Keratinocyte (primary cell): ENCODE measurements around the gene ATG9A. TPM values are rescaled to one million over a fixed set of nuclear protein-coding genes. Genes with fewer than 3 reads are reported as not detected.

Experiments
- DNase-seq: peaks from one replicate; pipeline ENCODE4 v3.0.0-alpha.2; 2011; ENCODE audit warnings: low read depth, missing footprints, low spot score
- FAIRE-seq: peaks from 2 replicates; lab custom pipeline; 2011; peaks lifted over from hg19 to GRCh38; lab: Jason Lieb, UNC
- H2AFZ ChIP-seq: 2 replicates; pipeline ENCODE4 v1.6.0; 2012; ENCODE audit warnings: low read length, control low read depth, inconsistent platforms; ENCODE audit not compliant: control insufficient read depth
- H3K27ac ChIP-seq: 2 replicates; pipeline ENCODE4 v1.5.1; 2011; ENCODE audit warnings: low read length; ENCODE audit not compliant: control insufficient read depth, insufficient read depth
- H3K27me3 ChIP-seq: 3 replicates; pipeline ENCODE4 v1.6.0; 2011; ENCODE audit warnings: low read length; ENCODE audit not compliant: control insufficient read depth, insufficient read depth; ENCODE audit errors: extremely low read depth
- H3K36me3 ChIP-seq, 2 experiments: 2 replicates in 1 of 2; 3 replicates in 1 of 2; pipeline ENCODE4 v1.5.1; 2011; ENCODE audit warnings: low read length in 2 of 2, mild to moderate bottlenecking in 1 of 2; ENCODE audit not compliant: control insufficient read depth in 2 of 2, insufficient read depth in 2 of 2; ENCODE audit errors: extremely low read depth in 1 of 2
- H3K4me1 ChIP-seq: 3 replicates; pipeline ENCODE4 v1.5.1; 2011; ENCODE audit warnings: low read length; ENCODE audit not compliant: control insufficient read depth, insufficient read depth; ENCODE audit errors: extremely low read depth
- H3K4me2 ChIP-seq: 3 replicates; pipeline ENCODE4 v1.6.0; 2011; ENCODE audit warnings: low read depth, low read length; ENCODE audit not compliant: control insufficient read depth, insufficient read depth; ENCODE audit errors: extremely low read depth
- H3K4me3 ChIP-seq, 3 experiments: fragments of 200-600 bp in 1 of 3; sonication (generic) in 1 of 3; 2 replicates in 2 of 3; 3 replicates in 1 of 3; pipeline ENCODE4 v1.5.1; 2011 to 2016; ENCODE audit warnings: low read length in 3 of 3, mild to moderate bottlenecking in 3 of 3, control low read depth in 2 of 3, inconsistent platforms in 1 of 3, low read depth in 1 of 3, mixed read lengths in 1 of 3, mixed run types in 1 of 3, moderate library complexity in 1 of 3; ENCODE audit not compliant: control insufficient read depth in 2 of 3, insufficient read depth in 2 of 3; ENCODE audit errors: extremely low read depth in 1 of 3
- H3K79me2 ChIP-seq: 2 replicates; pipeline ENCODE4 v1.6.0; 2012; ENCODE audit warnings: low read length; ENCODE audit not compliant: control insufficient read depth, insufficient read depth
- H3K9ac ChIP-seq: 3 replicates; pipeline ENCODE4 v1.6.0; 2011; ENCODE audit warnings: low read length; ENCODE audit not compliant: control insufficient read depth, insufficient read depth; ENCODE audit errors: extremely low read depth
- H3K9me1 ChIP-seq: 3 replicates; pipeline ENCODE4 v1.6.0; 2011; ENCODE audit warnings: low read length; ENCODE audit not compliant: control insufficient read depth, insufficient read depth; ENCODE audit errors: extremely low read depth
- H3K9me3 ChIP-seq: 2 replicates; pipeline ENCODE4 v1.5.1; 2012; ENCODE audit warnings: low read depth, low read length; ENCODE audit not compliant: control insufficient read depth
- H4K20me1 ChIP-seq: 3 replicates; pipeline ENCODE4 v1.6.0; 2011; ENCODE audit warnings: low read length; ENCODE audit not compliant: control insufficient read depth, insufficient read depth; ENCODE audit errors: extremely low read depth
- EZH2 ChIP-seq: IDR thresholded peaks from one replicate; pipeline ENCODE4 v1.6.1; 2012; ENCODE audit warnings: inconsistent platforms, mild to moderate bottlenecking, low read length, moderate library complexity
- dilution Hi-C: fragments of 300-500 bp; cut with MboI; formaldehyde crosslinking; loops from one replicate; pipeline ENCODE4 v1.7.0; 2020; ENCODE audit warnings: low sequenced_read_pairs; ENCODE audit not compliant: extremely low pct_ligation_motif_present
- polyA plus RNA-seq, 5 experiments: library from polyadenylated mRNA; depleted of rRNA in 3 of 5; stranded (reverse) in 3 of 5; stranded (forward) in 1 of 5; unstranded in 1 of 5; fragments of >200 nt; gene quantifications; 1 replicate in 1 of 5; 2 replicates in 3 of 5; 3 replicates in 1 of 5; pipeline versions ENCODE4 v1.2.1 to v1.2.3, GENCODE V29; 2011 to 2012; ENCODE audit warnings: missing spikeins in 2 of 5, low read depth in 1 of 5, low replicate concordance in 1 of 5
- TF ChIP-seq, protein P1 (sequence below), 3 experiments: IDR thresholded peaks in 1 of 3; conservative IDR thresholded peaks in 1 of 3; optimal IDR thresholded peaks in 1 of 3; 2 replicates in 2 of 3; 3 replicates in 1 of 3; pipeline versions ENCODE3 to v1.5.1; 2011; ENCODE audit warnings: low read length in 3 of 3, mild to moderate bottlenecking in 3 of 3, moderate library complexity in 2 of 3, control low read depth in 1 of 3, inconsistent platforms in 1 of 3; ENCODE audit not compliant: insufficient read depth in 2 of 3; ENCODE audit errors: extremely low read depth in 1 of 3

Gene ATG9A
- polyA plus RNA-seq, 1 donor (not counting 4 experiments of a cell fraction or from before 2014, with no cell fraction given), result 58.8 TPM

GRCh38 chr2:219199470-219200211 lies 29.8 kb downstream of the ATG9A start:
- no peak overlapping the region for H3K27ac ChIP-seq
- H4K20me1 ChIP-seq, result no peaks in the 10 kb centered on the region
- H3K4me3 ChIP-seq, result no peak overlapping the region
- H2AFZ ChIP-seq, result no peak overlapping the region
- TF ChIP-seq EZH2, result no peak
- TF ChIP-seq, protein P1, sequence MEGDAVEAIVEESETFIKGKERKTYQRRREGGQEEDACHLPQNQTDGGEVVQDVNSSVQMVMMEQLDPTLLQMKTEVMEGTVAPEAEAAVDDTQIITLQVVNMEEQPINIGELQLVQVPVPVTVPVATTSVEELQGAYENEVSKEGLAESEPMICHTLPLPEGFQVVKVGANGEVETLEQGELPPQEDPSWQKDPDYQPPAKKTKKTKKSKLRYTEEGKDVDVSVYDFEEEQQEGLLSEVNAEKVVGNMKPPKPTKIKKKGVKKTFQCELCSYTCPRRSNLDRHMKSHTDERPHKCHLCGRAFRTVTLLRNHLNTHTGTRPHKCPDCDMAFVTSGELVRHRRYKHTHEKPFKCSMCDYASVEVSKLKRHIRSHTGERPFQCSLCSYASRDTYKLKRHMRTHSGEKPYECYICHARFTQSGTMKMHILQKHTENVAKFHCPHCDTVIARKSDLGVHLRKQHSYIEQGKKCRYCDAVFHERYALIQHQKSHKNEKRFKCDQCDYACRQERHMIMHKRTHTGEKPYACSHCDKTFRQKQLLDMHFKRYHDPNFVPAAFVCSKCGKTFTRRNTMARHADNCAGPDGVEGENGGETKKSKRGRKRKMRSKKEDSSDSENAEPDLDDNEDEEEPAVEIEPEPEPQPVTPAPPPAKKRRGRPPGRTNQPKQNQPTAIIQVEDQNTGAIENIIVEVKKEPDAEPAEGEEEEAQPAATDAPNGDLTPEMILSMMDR (optimal IDR thresholded peaks at IDR 0.05 in 1 of 3, IDR thresholded peaks at IDR 0.05 in 1 of 3, conservative IDR thresholded peaks at IDR 0.05 in 1 of 3; ENCODE audit: extremely low read depth in 1 of 3, insufficient read depth in 2 of 3, low read length in 3 of 3), result no peak
- H3K4me1 ChIP-seq, result no peaks in the 10 kb centered on the region
- H3K4me2 ChIP-seq, result no peak overlapping the region
- no peaks in the 10 kb centered on the region for H3K9me3 ChIP-seq
- dilution Hi-C loops, result no loop called here
- H3K79me2 ChIP-seq, result no peaks in the 10 kb centered on the region
- no peak overlapping the region for H3K9ac ChIP-seq
- no peaks in the 10 kb centered on the region for H3K9me1 ChIP-seq
- no peaks in the 10 kb centered on the region for H3K27me3 ChIP-seq
- DNase-seq, result no peak
- no peak for FAIRE-seq
- H3K36me3 ChIP-seq, result no peaks in the 10 kb centered on the region

- Histone ChIP-seq H3K4me2 (no peak overlapping the region), H3K36me3 (no peaks in the 10 kb centered on the region), H3K9me3 (no peaks in the 10 kb centered on the region), H2AFZ (no peak overlapping the region), H3K4me1 (no peaks in the 10 kb centered on the region), H3K4me3 (no peak overlapping the region), H3K79me2 (no peaks in the 10 kb centered on the region), H4K20me1 (no peaks in the 10 kb centered on the region), H3K27me3 (no peaks in the 10 kb centered on the region), H3K9ac (no peak overlapping the region), H3K27ac (no peak overlapping the region), H3K9me1 (no peaks in the 10 kb centered on the region)
- no peak for FAIRE-seq
- DNase-seq, result no peak
- dilution Hi-C loops, result no loop called here
- TF ChIP-seq, protein P1 (optimal IDR thresholded peaks at IDR 0.05 in 1 of 3, IDR thresholded peaks at IDR 0.05 in 1 of 3, conservative IDR thresholded peaks at IDR 0.05 in 1 of 3; ENCODE audit: extremely low read depth in 1 of 3, insufficient read depth in 2 of 3, low read length in 3 of 3), result no peak
- TF ChIP-seq EZH2, result no peak
Observed at GRCh38 chr2:219198974-219199373, 30.5 kb downstream of the ATG9A start.
